ELF-1 (cell line): ENCODE results near the gene CDH7.
A peak's percentile ranks its signal among the peaks of the same experiment; 100 is the strongest.

Source experiments
- DNase-seq: peaks from one replicate; pipeline ENCODE4 v3.0.0-alpha.2; 2016; ENCODE audit warnings: low read depth, low spot score

CDH7 gene

GRCh38 chr18:65750389-65751154, at the start of gene CDH7:
CDH7 (plus strand) TSS chr18:65751012; CDS start chr18:65762843, 11,831 bp downstream.
- DNase-seq, result peak; percentile 82

GRCh38 chr18:65704046-65704445, 46.8 kb upstream of the CDH7 start:
- DNase-seq, result no peak

GRCh38 chr18:65706646-65707045, 44.2 kb upstream of the CDH7 start:
- DNase-seq, result no peak

- DNase-seq, result no peak
Measured at GRCh38 chr18:65711493-65711892, 39.3 kb upstream of the CDH7 start.

- no peak for DNase-seq
Measured at GRCh38 chr18:65721619-65722018, 29.2 kb upstream of the CDH7 start.

GRCh38 chr18:65725251-65726050, 25.4 kb upstream of the CDH7 start:
- peak; percentile 48 for DNase-seq

- no peak for DNase-seq
Measured at GRCh38 chr18:65735155-65735554, 15.7 kb upstream of the CDH7 start.

GRCh38 chr18:65737471-65737955, 13.3 kb upstream of the CDH7 start:
- DNase-seq, result no peak

- no peak for DNase-seq
Measured at GRCh38 chr18:65746936-65747335, 3.9 kb upstream of the CDH7 start.

GRCh38 chr18:65748321-65748720, 2.5 kb upstream of the CDH7 start:
- DNase-seq, result no peak

- DNase-seq, result no peak
Measured at GRCh38 chr18:65749841-65750240, 971 bp upstream of the CDH7 start.

GRCh38 chr18:65751155-65752085, 608 bp downstream of the CDH7 start:
- DNase-seq, result no peak

- no peak for DNase-seq
Measured at GRCh38 chr18:65752625-65753325, 2.0 kb downstream of the CDH7 start.

GRCh38 chr18:65753520-65753919, 2.7 kb downstream of the CDH7 start:
- DNase-seq, result peak; percentile 69

- no peak for DNase-seq
Measured at GRCh38 chr18:65754121-65754520, 3.3 kb downstream of the CDH7 start.

- DNase-seq, result no peak
Measured at GRCh38 chr18:65755616-65756015, 4.8 kb downstream of the CDH7 start.

GRCh38 chr18:65760457-65760856, 9.6 kb downstream of the CDH7 start:
- DNase-seq, result no peak

- DNase-seq, result no peak
Measured at GRCh38 chr18:65761636-65762295, 11.0 kb downstream of the CDH7 start.

- peak; percentile 10 for DNase-seq
Measured at GRCh38 chr18:65762556-65762955, 11.7 kb downstream of the CDH7 start.

GRCh38 chr18:65767406-65767805, 16.6 kb downstream of the CDH7 start:
- DNase-seq, result no peak
